Erythroblast (primary cell): Measurements from ENCODE around the gene HELZ2.

Source experiments
- GATA1 ChIP-seq: IDR thresholded peaks from 2 replicates; pipeline ENCODE4 v1.6.1; 2011; ENCODE audit warnings: low read depth, mild to moderate bottlenecking, control low read depth, low read length, moderate library complexity
- POLR2A ChIP-seq: IDR thresholded peaks from 2 replicates; pipeline ENCODE4 v1.6.1; 2011; ENCODE audit warnings: mild to moderate bottlenecking, low read length

DNA sequence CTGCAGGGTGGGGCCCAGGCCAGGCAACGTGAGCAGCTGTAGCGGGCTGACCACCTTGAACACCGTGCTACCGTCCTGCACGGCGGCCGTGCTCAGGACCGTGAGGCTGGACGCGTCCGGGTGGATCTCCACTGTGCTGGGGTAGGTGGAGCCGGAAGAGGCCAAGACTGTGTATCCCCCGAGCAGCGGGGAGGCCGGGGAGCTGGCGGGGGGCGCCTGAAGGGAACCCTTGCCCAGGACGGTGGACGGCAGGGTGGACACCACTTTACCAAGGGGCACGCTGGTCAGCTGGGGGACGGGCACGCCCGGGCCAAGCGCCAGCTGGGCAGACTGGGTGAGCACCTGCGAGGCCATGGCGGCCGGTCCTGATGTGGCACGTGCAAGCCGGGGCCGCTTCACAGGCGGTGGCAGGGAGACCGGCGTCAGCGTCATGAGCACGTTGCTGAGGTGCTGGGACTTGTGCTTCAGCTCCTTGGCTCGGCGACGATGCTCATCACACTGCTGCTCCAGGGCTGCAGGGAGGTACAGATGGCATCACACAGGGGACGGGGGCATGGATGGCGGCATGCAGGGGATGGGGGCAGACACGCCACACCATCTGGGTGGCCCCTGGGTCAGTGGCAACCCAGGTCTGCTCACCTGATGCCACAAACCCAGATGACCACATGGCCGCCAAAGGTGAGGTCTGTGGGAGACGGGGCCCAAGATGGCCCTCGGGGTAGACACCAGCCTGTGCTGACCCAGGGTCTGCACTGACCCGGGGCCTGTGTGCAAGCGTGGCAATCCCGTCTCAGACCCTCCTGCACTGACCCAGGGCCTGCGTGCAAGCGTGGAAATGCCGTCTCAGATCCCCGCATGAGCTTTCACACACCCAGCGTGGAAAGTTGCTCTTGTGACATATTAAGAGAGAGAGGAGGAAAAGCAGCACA, 16.4 kb upstream of the HELZ2 start:
- no peak for TF ChIP-seq POLR2A
- no peak for TF ChIP-seq GATA1
